CD4-positive, alpha-beta T cell treated with Interleukin-15 for 1 hour (primary cell): ENCODE measurements around the gene ABT1.

Experiments used
- DNase-seq: peaks from one replicate; pipeline ENCODE4 v3.0.0-alpha.2; 2020

Gene ABT1

DNA sequence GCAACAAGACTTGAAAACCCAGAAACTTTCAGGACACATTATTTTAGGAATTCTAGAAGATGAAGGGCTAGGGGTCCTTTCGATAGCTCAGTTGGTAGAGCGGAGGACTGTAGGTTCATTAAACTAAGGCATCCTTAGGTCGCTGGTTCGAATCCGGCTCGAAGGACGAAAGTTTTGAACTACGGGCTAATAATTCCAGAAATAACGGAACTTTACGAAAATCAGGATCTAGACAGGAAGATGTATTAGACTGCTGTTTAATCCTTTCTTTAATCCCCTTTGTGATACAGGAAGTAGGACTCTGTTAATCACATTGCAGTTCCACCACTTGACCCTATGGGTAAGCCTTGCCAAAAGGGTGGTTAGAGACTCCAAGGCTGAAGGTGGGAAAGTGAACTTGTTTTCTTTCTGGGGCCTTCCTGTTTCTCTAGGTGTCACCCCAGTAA is 21.2 kb upstream of the ABT1 start:
- no peak for DNase-seq

DNA sequence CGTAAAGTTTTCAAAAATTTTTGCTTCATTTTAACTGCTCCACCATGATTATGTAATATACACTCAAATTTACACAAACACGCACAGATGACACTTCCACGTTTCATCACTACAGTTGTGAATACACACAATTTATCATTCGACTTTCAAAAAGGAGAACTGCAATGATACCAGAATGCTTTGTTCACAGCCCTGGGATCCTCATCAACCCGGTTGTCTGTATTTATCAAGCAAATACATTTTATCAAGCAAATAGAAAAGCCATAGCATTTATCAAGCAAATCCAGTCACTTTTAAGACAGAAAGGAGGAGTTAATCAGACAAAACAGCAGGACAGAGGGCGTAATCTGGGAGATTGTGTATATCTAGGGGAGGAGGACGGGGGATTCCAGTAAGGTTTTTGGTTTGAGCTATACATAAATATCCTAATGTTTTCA is 20.3 kb upstream of the ABT1 start:
- no peak for DNase-seq

DNA sequence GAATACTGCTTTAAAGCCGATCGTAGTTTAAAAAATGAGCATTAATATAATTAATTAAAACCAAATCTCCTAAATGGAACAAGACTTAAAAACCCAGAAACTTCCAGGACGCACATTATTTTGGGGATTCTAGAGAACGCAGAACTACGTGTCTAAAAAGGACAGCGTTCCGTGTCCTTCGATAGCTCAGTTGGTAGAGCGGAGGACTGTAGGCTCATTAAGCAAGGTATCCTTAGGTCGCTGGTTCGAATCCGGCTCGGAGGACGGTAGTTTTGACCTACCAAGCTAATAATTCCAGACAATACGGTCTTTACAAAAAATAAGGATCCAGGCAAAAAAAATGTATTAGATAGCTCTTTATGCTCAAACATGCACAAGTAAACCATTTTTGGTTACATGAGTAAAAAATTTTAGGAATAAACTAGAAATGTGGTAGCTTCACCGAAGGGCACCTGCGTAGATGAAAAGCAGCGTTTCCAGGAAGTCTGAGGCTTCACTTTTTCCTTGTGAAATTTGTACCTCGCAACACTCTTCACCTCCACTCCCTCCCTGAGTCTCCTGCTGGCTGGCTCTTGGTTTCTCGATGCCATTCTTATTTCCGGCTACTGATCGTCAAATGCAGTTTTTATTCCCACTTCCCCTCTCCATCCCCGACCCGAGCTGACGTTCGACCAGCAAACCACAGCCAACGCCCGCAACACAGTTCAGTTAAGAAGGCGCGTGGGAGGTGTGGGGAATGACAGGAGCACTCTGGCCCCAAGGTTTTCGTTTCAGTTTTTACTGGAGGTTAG is 19.6 kb upstream of the ABT1 start:
- peak; percentile 63 for DNase-seq

DNA sequence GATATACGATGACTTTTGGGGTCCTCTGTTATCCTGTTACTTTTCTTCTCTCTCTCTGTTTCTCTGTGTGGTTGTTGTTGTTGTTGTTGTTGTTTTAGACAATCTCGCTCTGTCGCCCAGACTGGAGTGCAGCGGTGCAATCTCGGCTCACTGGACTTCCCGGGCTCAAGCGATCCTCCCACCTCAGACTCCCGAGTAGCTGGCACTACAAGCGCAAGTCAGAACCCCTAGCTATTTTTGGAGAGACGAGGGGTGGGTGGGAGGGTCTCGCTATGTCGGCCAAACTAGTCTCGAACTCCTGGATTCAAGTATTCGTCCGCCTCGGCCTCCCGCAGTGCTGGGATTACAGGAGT is 19.1 kb upstream of the ABT1 start:
- no peak for DNase-seq

DNA sequence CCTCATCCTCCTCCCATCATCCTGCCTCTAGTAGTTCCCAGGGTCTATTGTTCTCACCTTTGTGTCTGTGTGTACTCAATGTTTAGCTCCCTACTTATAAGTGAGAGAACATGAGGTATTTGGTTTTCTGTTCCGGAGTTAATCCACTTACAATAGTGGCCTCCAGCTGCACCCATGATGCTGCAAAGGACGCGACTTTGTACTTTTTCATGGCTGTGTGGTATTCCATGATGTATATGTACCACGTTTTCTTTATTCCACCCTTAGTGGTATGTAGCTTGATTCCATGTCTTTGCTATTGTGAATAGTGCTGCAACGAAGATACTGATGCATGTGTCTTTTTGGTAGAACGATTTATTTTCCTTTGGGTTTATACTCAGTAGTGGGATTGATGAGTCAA is 18.5 kb upstream of the ABT1 start:
- no peak for DNase-seq

DNA sequence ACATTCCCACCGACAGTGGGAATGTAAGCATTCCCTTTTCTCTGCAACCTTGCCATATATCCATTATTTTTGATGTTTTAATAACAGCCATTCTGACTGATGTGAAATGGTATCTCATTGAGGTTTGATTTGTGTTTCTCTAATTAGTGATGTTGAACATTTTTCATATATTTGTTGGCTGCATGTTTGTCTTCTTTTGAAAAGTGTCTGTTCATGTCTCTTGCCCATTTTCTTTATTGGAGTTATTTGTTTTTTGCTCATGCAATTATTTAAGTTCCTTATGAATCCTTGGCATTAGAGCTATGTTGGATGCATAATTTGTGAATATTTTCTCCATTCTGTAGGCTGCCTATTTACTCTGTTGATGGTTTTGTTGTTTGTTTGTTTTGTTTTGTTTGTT is 18.0 kb upstream of the ABT1 start:
- DNase-seq, result no peak

DNA sequence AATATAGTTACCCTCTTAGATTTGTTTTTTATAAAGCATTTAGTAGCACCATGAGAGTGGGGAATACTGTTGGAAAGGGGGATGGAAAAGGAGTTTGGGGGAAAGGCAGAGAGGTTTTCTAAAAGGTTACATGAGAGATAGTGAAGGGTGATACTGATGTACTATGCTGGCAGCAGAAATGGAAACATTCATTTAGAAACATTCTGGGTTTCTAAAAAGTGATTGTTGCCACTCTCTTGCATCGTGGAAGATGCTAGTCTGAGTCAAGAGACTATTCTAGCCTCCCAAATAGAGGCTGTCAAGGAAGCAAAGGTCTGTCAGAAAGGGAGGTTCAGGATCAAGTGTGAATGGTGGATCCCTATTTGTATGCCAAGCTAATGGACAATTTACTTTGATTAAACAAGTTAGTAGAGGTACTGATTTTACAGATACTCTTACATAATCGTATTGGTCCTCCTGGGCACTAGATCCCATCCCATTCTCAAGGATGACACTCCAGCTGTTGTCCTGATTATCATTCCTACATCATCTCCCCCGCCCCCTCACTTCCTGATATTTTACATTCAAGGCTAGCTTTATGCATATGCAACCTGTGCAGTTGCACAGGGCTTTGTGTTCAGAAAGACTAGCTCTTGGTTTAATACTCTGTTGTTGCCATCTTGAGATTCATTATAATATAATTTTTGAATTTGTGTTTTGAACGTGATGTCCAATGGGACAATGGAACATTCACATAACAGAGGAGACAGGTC is 15.4 kb upstream of the ABT1 start:
- DNase-seq, result no peak

DNA sequence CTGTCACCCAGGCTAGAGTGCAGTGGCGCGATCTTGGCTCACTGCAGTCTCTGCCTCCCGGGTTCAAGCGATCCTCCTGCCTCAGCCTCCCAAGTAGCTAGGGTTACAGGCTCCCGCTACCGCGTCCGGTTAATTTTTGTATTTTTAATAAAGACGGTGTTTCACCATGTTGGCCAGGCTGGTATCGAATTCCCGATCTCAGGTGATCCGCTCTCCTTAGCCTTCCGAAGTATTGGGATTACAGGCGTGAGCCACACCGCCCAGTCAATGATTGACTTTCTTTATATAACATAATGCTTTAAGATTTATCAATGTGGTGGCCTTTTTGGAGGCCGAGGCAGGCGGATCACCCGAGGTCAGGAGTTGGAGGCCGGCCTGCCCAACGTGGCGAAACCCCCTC is 7.8 kb upstream of the ABT1 start:
- DNase-seq, result no peak

DNA sequence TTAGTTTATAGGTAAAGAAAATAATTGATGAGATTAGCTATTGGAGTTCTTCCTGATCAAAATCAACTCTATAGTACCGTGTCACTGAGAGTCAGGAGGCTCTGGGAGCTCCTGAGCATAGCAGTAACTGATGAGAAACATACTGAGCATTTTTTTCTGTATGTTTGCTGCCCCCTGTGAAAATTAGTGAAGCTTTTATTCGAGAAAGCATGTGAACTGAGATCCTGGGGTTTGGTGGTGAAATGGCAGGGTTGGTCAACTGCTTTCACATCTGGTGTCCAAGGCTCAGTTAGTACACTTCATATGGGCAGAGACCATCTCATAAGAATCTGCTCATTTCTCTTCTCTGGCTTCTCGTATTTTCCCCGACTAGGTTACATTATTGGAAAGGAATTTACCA is 4.1 kb upstream of the ABT1 start:
- DNase-seq, result no peak

DNA sequence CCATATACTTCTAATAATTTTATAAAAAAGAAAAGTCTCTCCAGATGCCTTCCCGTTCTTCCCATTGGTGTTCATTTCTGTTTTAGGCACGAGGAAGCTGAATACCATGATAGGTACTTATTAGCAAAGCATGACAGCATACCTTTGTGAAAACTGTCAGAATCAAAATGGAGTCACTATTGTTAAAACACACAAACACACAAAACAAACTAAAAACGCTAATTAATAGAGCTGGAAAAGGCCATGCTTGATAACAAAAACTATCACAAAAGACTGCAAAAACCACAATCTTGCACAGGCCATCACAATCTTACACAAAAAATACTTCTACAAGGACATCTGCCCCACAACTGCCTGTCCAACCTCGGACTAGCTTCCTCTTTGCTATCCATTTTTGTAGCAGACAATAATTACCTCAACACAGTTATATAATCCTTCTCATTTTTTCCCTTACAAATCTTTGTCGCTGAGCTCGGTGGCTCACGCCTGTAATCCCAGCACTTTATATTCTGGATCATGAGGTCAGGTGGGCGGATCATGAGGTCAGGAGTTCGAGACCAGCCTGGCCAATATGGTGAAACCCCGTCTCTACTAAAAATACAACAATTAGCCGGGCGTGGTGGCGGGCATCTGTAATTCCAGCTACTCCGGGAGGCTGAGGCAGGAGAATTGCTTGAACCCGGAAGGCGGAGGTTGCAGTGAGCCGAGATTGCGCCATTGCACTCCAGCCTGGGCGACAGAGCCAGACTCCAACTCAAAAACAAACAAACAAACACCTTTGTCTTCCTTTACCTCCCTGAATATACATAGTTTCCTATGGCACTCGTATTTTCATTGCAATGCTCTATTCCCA is 3.2 kb upstream of the ABT1 start:
- no peak for DNase-seq

DNA sequence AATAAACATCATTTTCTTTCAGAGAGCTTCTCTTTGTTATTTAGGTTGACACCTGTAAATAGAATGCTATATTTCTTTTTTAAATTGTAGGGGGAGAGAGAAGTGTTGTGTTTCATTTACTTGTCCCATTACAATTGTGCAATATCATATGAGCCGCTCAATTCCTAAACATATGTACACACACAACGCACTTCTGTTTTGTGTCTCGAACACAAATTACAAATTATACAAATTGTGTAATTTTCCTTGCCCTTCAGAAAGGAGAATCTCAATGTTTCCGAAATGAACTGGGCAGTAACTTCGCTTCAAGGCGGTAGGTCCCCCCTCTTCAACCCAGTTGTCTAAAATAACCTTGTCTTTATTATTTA is 2.6 kb upstream of the ABT1 start:
- no peak for DNase-seq

DNA sequence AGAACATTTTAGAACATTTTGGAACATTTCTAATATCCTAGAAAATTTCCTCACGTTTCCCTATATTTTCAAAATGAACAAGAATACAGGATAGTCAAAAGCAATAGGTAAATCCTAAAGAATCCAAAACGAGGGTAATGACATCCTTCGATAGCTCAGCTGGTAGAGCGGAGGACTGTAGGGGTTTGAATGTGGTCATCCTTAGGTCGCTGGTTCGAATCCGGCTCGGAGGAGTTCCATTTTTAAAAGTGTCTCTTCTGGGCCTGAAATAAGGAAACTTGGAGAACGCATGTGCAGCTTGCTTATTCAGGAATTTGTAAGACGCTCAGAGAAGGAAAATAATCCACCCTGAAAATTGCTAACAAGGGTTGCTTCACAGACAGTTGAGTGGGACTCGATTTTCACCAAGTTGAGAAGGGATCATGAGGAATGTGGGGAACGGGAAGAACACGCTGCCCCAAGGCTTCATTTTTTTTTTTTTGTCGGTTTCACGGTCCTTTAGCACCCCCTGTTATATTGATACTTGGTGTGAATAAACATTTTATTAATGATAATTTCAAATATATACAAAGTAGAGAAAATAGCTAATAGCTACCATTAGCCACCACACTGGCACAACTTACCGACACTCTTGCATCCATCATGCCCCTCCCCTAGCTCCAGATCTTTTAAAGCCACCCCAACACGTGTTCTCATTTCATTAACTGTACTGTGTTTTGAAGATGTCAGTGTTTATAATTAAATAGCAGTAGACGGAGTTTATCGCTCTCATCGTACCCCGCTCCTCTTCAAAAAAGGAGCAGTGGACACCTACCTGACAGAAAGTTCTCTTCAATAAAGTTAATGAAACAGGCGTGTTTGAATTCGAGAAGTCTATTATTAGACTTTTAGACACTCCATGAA is 1.8 kb upstream of the ABT1 start:
- no peak for DNase-seq

DNA sequence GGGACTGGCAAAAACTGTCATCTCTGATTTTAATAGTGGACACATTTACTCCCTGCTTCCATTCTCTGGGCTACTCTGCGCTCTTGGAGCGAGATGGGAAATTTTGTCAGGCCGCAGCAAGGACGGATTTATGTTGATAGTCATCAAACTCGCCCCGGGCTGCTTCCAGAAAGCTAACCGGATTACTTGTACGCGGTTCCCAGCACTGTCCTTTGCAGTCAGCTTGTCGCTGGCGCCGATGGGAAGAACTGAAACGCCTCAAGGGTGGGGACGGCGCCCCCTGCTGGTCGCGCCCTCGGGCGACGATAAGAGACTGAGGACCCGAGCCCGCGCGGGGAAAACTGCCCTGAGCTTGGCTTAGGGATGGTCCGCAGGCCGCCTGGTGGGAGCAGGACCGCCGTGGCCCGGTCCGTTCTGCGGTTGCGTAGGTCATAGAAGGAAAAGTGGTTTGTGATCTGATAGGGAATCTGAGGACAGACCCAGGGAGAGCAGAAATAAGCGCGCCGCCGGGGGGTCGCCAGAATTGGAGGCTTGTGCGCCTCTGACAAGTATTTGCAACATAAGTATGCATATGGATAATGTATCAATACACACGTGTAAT is 984 bp upstream of the ABT1 start:
- DNase-seq, result peak; percentile 82

DNA sequence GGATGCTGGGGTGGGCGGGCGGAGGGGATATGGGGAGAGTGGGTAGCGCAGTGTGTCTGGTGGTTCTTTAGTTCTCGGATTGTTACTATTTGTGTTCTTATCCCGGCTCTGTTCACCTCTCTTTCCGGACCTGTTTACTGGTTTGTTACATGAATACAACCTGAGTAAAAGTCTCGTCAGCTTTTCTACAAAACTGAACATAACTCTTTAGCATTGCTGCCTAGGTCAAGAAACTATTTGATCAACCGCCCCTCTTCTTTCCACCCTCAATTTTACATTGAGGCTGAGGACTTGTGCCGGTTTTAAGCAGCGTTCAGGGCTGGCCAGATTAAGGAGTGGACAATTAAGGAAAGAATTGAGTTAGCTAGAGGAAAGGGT is 625 bp downstream of the ABT1 start:
- no peak for DNase-seq

DNA sequence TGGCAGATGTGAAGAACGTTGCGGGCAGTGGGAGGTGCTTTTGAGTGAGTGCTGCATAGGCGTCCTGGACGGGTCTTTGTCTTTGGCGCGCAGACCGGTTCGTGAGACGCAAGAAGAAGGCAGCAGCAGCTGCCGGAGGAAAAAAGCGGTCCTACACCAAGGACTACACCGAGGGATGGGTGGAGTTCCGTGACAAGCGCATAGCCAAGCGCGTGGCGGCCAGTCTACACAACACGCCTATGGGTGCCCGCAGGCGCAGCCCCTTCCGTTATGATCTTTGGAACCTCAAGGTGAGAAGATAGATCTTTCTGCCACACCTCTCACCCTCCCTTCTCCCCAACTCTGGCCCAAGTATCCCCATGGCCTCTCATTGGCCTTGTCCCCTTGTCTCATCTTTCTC is 1.1 kb downstream of the ABT1 start:
- DNase-seq, result no peak

DNA sequence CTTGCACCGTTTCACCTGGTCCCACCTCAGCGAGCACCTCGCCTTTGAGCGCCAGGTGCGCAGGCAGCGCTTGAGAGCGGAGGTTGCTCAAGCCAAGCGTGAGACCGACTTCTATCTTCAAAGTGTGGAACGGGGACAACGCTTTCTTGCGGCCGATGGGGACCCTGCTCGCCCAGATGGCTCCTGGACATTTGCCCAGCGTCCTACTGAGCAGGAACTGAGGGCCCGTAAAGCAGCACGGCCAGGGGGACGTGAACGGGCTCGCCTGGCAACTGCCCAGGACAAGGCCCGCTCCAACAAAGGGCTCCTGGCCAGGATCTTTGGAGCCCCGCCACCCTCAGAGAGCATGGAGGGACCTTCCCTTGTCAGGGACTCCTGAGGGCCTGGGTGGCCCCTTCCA is 1.5 kb downstream of the ABT1 start:
- DNase-seq, result no peak

DNA sequence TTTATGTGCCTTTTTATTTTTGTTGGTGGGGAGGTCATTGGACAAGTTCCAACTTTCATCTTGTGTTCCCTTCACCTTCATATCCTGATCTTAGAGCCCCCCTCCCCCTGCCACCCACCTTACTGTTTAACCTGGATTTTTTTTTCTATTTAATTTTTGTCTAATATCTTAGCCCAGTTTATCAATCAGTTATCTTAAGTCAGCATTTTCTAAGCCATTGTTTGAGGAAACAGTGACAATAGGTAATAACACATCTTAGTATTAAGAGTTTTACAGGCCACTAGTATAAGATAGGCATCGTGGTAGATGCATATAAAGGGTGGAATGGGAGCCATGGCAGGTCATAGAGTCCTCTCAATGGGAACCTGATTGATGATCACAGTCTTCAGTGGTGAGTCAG is 2.4 kb downstream of the ABT1 start:
- DNase-seq, result no peak

DNA sequence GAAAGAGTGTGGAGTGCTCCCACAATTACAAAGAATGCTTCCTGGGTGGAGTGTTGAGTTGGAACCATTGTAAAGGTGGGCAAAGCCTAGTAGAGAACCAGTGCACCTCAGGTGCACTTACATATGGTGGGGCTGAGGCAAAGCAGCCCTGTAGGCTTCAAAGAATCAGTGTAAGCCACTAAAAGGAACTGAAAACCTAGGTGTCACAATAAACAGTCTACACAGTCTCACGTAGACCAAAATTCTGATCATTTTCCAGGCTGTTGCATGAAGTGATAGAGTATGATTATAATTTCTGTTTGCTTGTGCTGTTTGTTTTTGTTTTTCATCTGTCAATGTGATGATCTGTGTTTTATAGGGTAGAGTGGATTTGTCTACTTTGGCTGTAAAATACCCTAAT is 2.8 kb downstream of the ABT1 start:
- DNase-seq, result no peak

DNA sequence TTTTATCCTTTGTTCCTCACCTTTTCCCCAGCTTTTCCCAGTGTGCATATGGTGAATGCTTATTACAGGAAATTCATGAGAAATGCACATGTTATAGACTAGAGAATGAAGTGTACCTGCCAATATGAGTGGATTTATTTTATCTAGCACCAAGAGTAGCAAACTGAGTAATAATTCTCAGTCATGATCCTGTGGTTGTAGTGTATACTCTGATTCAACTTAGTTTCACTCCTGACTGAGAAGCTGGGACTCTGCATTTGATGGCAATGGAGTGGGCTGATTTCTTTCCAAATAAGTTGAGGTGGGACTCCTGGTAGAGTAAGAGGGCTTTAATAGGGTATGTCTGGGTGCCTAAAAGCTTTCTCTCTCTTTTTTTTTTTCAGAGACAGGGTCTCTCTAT is 4.0 kb downstream of the ABT1 start:
- DNase-seq, result no peak

DNA sequence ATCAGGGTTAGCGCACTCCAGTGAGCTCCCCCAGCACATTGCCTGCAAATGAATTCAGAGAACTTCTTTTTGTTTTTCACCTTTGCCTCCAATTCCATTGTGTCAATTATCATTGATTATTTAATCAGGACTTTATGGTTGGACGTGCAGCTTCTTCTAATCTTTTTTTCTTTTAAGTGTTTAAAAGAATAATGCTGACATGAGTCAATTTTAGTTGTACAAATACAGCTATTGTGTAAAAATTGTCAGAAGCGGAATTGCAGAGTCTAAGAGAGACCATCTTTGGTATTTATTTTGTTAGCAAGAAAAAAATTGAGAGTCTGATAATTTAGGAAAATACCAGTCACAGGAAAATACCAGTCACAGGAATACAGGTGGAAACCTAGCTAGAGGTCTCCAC is 5.5 kb downstream of the ABT1 start:
- DNase-seq, result no peak

DNA sequence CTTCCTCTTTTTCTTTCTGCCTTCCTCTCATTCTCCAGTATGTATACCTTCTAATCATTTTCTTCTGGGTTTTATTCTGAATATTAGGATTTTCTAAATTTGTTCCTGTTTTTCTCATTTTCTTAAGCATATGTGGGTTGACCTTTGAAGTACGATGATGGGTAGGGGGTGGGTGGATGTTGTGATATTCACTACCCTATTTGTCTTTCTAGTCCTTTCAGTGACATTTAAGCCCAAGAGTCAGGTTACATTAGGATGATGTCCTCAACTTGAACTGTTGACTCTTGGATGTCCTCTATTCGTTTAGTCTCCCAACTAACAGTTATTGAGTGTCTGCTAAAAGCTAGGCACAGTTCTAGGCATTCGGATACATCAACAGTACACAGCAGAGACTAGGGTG is 7.3 kb downstream of the ABT1 start:
- no peak for DNase-seq

DNA sequence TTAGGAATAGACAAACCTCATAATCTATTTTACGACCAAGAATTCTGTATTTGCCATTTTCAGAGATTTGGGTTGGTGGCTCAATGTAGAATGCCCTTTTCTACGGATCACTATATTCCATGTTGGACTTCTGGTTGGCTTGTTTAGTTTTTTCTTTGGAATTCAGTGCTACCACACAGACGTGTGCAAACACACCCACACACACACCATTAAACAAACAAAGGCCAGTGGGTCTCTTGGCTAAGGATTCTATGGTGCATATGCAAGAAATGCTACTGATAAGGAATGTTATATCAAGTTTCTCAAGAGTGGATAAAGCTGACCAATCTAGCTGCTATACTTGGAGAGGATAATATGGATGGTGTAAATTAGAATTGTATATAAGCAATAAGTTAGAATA is 8.0 kb downstream of the ABT1 start:
- no peak for DNase-seq
